HG03135 (cell line): ENCODE data around the gene MED15.
"Not testable (repeated sequence)": the region's sequence is repeated elsewhere in the genome, so short reads cannot be mapped to it uniquely, and the experiment has no call there.

ENCODE experiments used
- ATAC-seq: cut with Tn5 transposase; IDR thresholded peaks from one replicate; pipeline ENCODE4 v1.9.1; 2021; ENCODE audit warnings: mild to moderate bottlenecking, moderate library complexity; ENCODE audit not compliant: unreplicated experiment

MED15 gene, protein sequence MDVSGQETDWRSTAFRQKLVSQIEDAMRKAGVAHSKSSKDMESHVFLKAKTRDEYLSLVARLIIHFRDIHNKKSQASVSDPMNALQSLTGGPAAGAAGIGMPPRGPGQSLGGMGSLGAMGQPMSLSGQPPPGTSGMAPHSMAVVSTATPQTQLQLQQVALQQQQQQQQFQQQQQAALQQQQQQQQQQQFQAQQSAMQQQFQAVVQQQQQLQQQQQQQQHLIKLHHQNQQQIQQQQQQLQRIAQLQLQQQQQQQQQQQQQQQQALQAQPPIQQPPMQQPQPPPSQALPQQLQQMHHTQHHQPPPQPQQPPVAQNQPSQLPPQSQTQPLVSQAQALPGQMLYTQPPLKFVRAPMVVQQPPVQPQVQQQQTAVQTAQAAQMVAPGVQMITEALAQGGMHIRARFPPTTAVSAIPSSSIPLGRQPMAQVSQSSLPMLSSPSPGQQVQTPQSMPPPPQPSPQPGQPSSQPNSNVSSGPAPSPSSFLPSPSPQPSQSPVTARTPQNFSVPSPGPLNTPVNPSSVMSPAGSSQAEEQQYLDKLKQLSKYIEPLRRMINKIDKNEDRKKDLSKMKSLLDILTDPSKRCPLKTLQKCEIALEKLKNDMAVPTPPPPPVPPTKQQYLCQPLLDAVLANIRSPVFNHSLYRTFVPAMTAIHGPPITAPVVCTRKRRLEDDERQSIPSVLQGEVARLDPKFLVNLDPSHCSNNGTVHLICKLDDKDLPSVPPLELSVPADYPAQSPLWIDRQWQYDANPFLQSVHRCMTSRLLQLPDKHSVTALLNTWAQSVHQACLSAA

DNA sequence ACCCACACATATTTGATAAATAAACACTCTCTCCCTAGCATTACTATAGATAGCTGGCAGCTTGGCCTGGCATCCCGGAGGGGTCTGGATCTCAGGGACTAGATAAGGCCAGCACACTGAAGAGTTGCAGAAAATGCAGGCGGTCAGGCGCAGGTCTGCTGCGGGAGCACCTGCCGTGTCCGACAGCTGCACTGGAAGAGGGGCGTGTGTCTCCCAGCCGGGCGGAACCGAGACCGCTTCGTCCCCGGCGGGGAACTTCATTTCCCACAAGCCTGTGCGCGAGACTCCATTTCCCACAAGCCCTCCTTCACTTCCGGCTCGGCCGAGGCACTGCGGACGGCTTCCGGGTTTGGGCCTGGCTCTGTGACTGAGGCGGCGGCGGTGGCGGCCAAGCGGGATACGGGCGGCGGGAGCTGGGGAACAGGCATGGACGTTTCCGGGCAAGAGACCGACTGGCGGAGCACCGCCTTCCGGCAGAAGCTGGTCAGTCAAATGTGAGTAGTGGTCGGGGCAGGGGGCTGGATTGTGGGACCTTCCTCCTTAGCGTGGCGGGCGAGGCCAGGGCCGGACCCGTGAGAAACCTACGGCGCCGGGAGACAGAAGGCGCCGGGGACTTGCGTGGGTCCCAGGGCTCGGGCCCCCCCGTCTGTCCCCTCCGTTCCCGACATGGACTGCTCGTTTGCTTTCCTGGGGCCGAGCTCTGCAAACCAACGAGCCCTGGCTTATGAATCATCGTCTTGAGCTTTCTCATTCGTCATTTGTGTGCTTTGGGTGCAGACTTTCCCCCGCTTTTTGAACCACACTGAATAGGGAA is at the start of gene MED15:
Gene MED15 (plus strand): TSS at position 358 of the 814 bp plus-strand sequence. CDS start 69 bp downstream, at position 427.
- ATAC-seq: peak; percentile 83

- ATAC-seq: no peak
These were observed 48.8 kb upstream of the MED15 start for GRCh38 chr22:20458530-20459151.

GRCh38 chr22:20459152-20459542 is 48.3 kb upstream of the MED15 start:
- ATAC-seq: no peak

- ATAC-seq: no peak
These were observed 47.5 kb upstream of the MED15 start for GRCh38 chr22:20459862-20460261.

DNA sequence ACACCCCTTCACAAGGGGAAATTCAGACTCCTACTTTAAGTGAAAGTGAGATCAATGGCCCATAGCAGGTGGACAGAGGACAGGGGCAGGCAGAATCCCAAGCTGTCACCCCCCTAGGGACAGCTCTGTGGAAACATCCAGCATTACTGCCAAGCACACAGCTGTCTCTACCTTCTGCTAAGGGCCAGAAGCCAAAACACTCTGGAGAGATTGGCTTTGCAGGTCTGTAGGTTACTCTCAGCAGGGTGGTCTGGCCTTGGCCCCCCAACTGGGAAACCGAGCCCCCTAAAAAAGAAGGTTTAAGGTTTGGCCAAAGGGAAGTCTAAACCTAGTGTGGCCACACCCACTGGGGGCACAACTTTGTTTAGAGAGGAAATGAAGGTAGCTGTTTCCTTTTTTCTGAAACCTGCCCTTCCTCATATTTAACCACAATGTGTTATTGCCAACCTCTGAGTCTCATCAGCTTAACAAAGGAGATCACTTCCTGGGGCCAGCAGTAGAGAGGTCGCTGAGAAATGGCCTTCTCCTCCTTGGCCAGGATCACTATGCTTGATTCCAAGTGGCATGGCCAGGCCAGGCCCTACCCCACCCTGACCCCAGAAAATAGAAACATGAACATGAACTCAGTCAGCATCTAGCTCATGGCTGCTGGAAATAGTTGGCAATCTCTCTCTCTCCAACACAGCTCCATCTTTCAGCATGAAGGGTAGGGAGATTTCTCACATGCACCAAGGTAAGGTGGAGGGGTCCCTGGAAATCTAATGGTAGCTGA is 43.9 kb upstream of the MED15 start:
- ATAC-seq: no peak

- ATAC-seq: no peak
These were observed 43.3 kb upstream of the MED15 start for GRCh38 chr22:20464096-20464614.

DNA sequence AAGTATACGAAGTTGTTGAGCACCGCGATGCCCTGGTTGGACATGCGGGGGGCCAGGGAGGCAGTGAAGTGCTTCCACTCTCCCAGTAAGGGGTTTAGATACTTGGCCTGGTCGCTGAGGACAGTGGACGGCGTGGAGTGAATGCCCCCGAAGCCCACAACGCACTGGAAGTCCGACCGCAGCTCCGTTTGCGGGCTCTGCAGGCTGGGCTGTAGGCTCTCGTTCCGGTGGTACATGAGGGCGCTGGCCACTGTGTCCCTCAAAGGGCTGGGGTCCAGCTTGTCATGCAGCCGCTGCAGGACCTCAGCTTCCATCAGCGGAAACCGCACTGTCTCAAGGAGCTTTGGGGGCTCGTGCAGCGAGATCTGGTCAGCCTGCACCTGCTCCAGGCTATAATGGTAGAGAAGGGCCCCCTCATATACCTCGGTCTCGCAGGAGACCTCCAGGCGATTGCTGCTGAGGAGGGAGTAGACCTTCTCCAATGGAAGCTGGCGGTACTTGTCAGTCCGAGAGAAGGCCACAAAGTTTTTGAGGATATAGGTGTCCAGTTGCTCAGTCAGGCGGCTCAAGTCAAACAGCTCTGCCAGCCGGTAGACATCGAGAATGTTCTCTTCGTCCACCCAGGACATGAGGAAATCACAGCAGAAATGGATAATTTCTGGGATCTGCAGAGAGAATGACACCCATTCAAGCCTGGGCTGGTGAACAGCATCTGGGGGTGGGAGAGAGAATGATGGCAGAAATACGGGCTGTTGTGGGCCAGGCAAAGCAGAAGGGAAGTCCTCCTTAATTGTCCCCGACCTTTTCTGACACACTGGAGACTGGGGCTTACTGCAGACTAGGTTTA is 42.3 kb upstream of the MED15 start:
- ATAC-seq: no peak

DNA sequence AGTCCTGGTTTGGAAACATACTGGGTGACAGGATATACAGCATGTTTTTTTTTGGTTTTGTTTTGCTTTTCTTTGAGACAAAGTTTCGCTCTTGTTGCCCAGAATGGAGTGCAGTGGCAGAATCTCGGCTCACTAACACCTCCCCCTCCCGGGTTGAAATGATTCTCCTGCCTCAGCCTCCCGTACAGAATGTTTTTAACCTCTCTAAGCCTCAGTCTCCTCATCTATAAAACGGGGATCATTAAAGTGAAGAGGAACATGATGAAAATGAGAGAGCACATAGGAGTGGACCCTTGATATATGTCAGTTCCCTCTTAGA is 41.7 kb upstream of the MED15 start:
- no peak for ATAC-seq

DNA sequence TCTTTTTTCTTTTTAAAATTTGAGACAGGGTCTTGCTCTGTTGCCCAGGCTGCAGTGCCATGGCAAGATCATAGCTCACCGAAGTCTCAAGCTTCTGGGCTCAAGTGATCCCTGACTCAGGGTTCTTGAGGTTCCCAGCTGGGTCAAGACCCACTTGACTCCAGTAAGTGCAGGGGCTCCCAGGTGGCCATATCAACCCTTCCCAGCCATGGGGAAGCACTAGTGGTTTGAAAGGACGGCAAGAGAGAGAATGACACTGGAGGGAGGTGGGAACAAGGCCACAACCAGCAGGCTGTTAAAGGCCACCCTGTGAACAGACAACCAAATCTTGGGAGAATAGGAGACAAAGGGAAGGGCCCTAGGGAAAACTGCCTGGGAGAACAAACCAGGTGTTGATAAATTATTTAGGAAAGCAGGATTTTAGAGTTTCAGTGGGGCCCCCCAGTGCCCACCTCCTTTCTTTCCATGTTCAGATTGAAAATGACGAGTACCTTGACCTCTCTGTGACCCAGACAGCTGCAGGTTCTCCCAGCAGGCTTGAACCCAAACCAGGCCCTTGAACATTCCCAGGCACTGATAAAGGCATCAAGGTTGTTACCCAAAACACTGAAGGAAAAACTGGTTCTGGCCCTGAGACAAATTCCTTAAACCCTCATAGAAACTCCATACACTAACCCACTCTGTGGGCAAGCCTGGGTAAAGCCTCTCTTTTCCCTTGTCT is 40.6 kb upstream of the MED15 start:
- no peak for ATAC-seq

- no peak for ATAC-seq
These were observed 38.1 kb upstream of the MED15 start for GRCh38 chr22:20469110-20469868.

DNA sequence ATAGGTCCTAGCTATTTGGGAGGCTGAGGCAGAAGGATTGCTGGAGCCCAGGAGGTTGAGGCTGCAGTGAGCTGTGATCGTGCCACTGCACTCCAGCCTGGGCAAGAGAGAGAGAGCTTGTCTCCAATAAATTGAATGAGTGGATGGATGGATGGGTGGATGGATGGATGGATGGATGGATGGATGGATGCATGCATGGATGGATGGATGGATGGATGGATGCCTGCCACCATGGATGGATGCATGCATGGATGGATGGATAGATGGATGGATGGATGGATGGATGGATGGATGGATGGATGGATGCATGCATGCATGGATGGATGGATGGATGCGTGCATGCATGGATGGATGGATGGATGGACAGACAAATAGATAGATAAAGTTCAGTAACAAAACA is 36.9 kb upstream of the MED15 start:
- ATAC-seq: not testable (repeated sequence)

DNA sequence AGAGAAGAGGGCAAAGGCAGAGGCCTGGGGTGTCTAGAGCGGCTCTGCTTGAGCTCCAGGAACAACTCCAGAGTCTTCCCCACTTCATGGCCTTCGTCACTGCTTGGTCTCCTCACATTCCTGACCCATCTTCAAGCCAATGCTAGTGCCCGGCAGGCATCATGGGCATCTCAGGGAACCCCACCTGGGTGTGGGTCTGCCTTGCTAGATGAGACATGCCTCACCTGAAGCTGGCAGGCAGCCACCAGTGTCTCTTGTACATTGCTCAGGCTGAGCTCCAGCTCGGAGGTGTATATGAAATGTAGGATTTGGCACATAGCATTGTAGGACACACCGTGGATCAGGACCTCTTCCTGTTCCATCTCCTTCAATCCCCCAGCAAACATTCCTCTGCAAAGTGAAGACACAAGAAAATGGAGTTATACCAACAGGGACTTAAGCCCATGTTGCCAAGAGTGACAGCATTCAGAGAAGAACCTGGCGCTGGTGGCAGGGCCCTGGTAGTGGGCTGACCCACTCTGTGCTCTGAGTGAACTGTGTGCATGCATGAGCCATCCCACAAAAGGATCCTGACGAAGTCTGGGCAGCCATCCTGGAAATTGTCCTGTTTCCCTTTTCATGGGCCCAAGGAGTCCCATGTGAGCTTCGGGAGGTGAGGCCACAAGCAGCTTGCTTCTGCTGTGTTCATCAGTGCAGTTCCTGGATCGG is 36.1 kb upstream of the MED15 start:
- ATAC-seq: no peak

DNA sequence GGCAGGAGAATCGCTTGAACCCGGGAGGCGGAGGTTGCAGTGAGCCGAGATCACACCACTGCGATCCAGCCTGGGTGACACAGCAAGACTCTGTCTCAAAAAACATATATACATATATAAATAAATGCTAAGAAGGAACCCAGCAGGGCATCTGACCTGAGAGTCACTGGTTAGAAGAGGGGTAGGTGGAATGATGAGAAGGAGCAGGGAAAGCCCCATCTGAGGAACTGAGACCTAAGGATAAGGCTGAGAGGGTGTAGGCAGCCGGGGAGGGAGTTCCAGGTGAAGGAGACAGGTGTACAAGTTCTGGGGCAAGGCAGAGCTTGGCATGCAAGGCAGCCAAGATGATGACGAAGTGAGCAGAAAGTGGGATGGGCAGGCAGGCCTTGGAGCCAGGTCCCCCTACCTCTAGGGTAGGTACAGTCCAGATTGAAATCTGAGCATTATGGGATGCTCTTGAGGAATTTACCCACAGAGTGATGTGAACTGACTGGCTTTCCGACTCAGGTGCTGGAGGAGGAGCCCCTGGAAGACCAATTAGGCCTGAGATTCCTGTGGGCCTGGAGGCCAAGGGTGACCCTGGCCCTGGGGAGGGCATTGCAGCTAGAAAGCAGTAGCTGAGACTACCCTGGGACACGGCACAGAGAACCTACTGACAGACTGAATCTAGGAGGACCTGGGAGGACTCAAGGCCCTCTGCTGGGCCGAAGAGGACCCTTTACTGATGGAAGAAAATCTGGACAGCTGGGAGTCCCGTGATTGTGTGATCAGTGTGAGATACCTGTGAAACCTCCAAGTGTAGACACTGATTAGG is 34.6 kb upstream of the MED15 start:
- ATAC-seq: no peak

DNA sequence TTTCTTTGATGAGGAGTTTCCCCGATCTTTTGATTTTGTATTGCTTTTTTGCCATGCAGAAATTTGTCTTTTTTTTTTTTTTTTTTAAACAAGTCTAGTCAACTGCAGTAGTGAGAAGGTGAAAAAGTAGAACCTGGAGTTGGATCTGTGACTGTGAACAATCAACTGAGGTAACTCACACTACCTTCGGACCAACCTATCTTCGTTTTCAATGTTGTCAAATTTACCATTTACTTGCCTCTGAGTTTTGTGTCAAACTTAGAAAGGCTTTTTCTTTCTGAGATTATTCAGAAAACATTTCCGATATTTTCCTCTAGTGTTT is 32.3 kb upstream of the MED15 start:
- no peak for ATAC-seq

- not testable (repeated sequence) for ATAC-seq
These were observed 31.8 kb upstream of the MED15 start for GRCh38 chr22:20475569-20475968.

DNA sequence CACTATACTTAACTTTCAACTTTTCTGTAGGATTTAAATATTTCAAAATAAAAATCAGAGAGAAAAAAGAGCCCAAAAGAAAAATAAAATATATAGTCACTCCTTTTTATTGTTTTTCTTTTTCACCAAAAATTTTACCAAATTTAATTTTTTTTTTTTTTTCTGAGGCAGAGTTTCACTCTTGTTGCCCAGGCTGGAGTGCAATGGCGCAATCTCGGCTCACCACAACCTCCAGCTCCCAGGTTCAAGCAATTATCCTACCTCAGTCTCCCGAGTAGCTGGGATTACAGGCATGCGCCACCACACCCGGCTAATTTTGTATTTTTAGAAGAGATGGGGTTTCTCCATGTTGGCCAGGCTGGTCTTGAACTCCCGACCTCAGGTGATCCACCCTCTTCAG is 29.4 kb upstream of the MED15 start:
- ATAC-seq: not testable (repeated sequence)
